Measurements from ENCODE around the gene RBM23. TPM values are rescaled to one million over a fixed set of nuclear protein-coding genes. Genes with fewer than 3 reads are reported as not detected.
A peak's percentile ranks its signal among the peaks of the same experiment; 100 is the strongest.
"Not testable (repeated sequence)": the region's sequence is repeated elsewhere in the genome, so short reads cannot be mapped to it uniquely, and the experiment has no call there.

Gene RBM23
- total RNA-seq, 2 experiments from 2014 or later, result 87.9 to 111 TPM

DNA sequence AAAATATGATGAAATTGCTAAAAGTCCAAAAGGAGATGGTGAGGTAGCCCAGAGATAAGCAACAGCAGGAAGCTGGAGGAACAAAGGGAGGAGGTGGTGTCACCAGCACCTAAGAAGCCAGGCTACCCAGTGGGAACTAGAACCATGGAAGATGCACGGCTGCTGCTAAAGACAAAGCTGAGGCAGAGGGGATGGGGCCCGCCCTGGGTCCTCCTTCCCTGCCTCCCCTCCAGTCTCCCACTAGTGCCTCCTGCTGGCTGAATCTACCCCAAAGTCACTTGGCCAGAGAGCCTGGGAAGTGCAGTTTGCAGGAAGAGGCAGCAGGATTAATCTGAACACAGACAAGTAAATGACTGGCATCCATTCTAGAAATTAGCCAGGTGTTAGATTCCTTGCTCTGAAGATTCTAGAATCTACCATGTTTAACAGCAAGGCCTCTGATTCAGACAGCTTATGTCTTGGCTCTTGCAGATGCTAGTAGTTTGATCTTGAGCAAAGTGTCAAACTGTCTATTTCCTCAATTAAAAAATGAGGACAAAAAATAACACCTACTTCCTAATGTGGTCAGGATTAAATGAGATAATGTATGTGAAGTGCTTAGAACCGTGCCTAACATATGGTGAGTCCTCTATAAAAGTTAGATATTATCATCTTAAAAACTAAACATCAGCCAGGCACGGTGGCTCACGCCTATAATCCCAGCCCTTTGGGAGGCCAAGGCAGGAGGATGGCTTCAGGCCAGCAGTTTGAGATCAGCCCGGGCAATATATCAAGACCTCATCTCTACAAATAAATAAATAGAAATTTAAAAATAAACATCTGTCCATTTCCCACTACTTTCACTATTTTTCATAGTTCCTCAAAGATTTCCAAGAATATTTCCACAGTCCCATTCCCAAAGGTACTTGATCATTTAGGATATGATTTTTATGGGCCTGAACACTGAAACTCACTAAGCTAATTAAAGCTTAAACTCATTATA is 53.2 kb downstream of the RBM23 start:
- ATAC-seq (ENCODE audit: poor library complexity), result no peak
- ChIA-PET CTCF (interaction anchor here (0.6 to 1.5 kb wide), 4 partner anchors 35 to 121 kb away, joined by 3 read pairs; no protein-coding TSS in a partner anchor), POLR2A (interaction anchor here (0.6 kb wide), 1 partner anchor 293 kb away, joined by 4 read pairs; no protein-coding TSS in a partner anchor)
- Mint-ChIP-seq H3K9me3 (no peaks in the 10 kb centered on the region), H3K4me3 (no peak overlapping the region), H3K27me3 (no peaks in the 10 kb centered on the region), H3K4me1 (ENCODE audit: low read depth) (peaks cover 22% of the 10 kb centered on the region), H3K36me3 (ENCODE audit: low read depth) (no peaks in the 10 kb centered on the region), H3K27ac (peak overlapping the region; percentile 70)
- Histone ChIP-seq H3K9me3 (ENCODE audit: control insufficient read depth in 1 of 2, insufficient read depth in 1 of 2, low read length in 2 of 2) (no peaks in the 10 kb centered on the region), H3K27me3 (ENCODE audit: control insufficient read depth in 1 of 2, insufficient read depth in 2 of 2, low read length in 2 of 2) (no peaks in the 10 kb centered on the region), H3K36me3 (ENCODE audit: insufficient read depth, low read length) (no peaks in the 10 kb centered on the region), H3K4me3 (ENCODE audit: low read length) (no peak overlapping the region), H3K4me1 (ENCODE audit: insufficient read depth, low read length) (peaks cover 32% of the 10 kb centered on the region), H3K27ac (ENCODE audit: low read depth in 1 of 2, low read length in 2 of 2) (no peak overlapping the region)
- intact Hi-C loops (cut with DNase I, micrococcal nuclease), result no loop called here
- TF ChIP-seq CTCF (IDR thresholded peaks at IDR 0.05), result no peak
- peak in 1 of 14 experiments; percentile 27 for DNase-seq

DNA sequence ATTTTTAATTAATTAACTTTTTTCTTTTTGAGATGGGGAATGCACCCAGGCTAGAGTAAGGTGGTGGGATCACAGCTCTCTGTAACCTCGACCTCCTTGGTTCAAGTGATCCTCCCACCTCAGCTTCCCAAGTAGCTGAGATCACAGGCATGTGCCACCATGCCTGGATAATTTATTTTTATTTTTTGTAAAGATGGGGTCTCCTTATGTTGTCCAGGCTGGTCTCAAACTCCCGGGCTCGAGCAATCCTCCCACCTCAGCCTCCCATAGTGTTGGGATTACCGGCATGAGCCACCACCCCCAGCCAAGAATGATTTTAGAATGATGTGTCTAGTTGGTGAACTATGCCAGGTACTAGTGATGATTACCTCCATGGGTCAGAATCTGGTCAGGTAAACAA is 54.0 kb downstream of the RBM23 start:
- Mint-ChIP-seq H3K4me1 (ENCODE audit: low read depth) (peaks cover 15% of the 10 kb centered on the region), H3K9me3 (no peaks in the 10 kb centered on the region), H3K4me3 (no peak overlapping the region), H3K27ac (no peak overlapping the region), H3K36me3 (ENCODE audit: low read depth) (no peaks in the 10 kb centered on the region), H3K27me3 (no peaks in the 10 kb centered on the region)
- DNase-seq, result no peak
- Histone ChIP-seq H3K27me3 (ENCODE audit: control insufficient read depth in 1 of 2, insufficient read depth in 2 of 2, low read length in 2 of 2) (no peaks in the 10 kb centered on the region), H3K4me3 (ENCODE audit: low read length) (no peak overlapping the region), H3K36me3 (ENCODE audit: insufficient read depth, low read length) (no peaks in the 10 kb centered on the region), H3K27ac (ENCODE audit: low read depth in 1 of 2, low read length in 2 of 2) (no peak overlapping the region), H3K4me1 (ENCODE audit: insufficient read depth, low read length) (peaks cover 26% of the 10 kb centered on the region), H3K9me3 (ENCODE audit: control insufficient read depth in 1 of 2, insufficient read depth in 1 of 2, low read length in 2 of 2) (no peaks in the 10 kb centered on the region)
- intact Hi-C loops (cut with DNase I, micrococcal nuclease), result no loop called here
- ChIA-PET CTCF (interaction anchor here (0.6 to 0.7 kb wide), 2 partner anchors 42 to 62 kb away, joined by 3 read pairs; no protein-coding TSS in a partner anchor), POLR2A (no interaction called here)
- no peak for TF ChIP-seq CTCF (IDR thresholded peaks at IDR 0.05)
- ATAC-seq (ENCODE audit: poor library complexity), result no peak

- H3K4me1 Mint-ChIP-seq (ENCODE audit: low read depth), result peaks cover 27% of the 10 kb centered on the region
- Histone ChIP-seq H3K9me3 (ENCODE audit: control insufficient read depth in 1 of 2, insufficient read depth in 1 of 2, low read length in 2 of 2) (no peaks in the 10 kb centered on the region), H3K27me3 (ENCODE audit: control insufficient read depth in 1 of 2, insufficient read depth in 2 of 2, low read length in 2 of 2) (no peaks in the 10 kb centered on the region), H3K27ac (ENCODE audit: low read depth in 1 of 2, low read length in 2 of 2) (no peak overlapping the region), H3K4me1 (ENCODE audit: insufficient read depth, low read length) (peaks cover 26% of the 10 kb centered on the region), H3K36me3 (ENCODE audit: insufficient read depth, low read length) (no peaks in the 10 kb centered on the region), H3K4me3 (ENCODE audit: low read length) (no peak overlapping the region)
- intact Hi-C loops (cut with DNase I, micrococcal nuclease), result no loop called here
- H3K36me3 Mint-ChIP-seq (ENCODE audit: low read depth), result no peaks in the 10 kb centered on the region
- H3K27ac Mint-ChIP-seq, result no peak overlapping the region
- H3K9me3 Mint-ChIP-seq, result no peaks in the 10 kb centered on the region
- no peak for TF ChIP-seq CTCF (IDR thresholded peaks at IDR 0.05)
- ATAC-seq (ENCODE audit: poor library complexity), result no peak
- DNase-seq, result no peak
- no peaks in the 10 kb centered on the region for H3K27me3 Mint-ChIP-seq
- no peak overlapping the region for H3K4me3 Mint-ChIP-seq
- ChIA-PET POLR2A (interaction anchor here (1.2 to 1.9 kb wide), 4 partner anchors 10 to 272 kb away, joined by 3 to 8 read pairs (median 4); partner anchors contain the start of genes DAD1 and LRP10), CTCF (interaction anchor here (2.7 kb wide), 1 partner anchor 8 kb away, joined by 11 read pairs; no protein-coding TSS in a partner anchor)
Measured at GRCh38 chr14:22861651-22862050, 57.3 kb downstream of the RBM23 start.

- H3K27me3 Mint-ChIP-seq; H3K27me3 ChIP-seq (ENCODE audit: control insufficient read depth in 1 of 2, insufficient read depth in 2 of 2, low read length in 2 of 2); H3K9me3 Mint-ChIP-seq; H3K4me3 Mint-ChIP-seq; H3K4me3 ChIP-seq (ENCODE audit: low read length); H3K36me3 Mint-ChIP-seq (ENCODE audit: low read depth); H3K27ac Mint-ChIP-seq; H3K36me3 ChIP-seq (ENCODE audit: insufficient read depth, low read length); H3K9me3 ChIP-seq (ENCODE audit: control insufficient read depth in 1 of 2, insufficient read depth in 1 of 2, low read length in 2 of 2); ATAC-seq (ENCODE audit: poor library complexity); DNase-seq; intact Hi-C loops (cut with DNase I, micrococcal nuclease); H3K27ac ChIP-seq (ENCODE audit: low read depth in 1 of 2, low read length in 2 of 2): not testable (repeated sequence)
- POLR2A ChIA-PET, result interaction anchor here (0.6 to 2.7 kb wide), 2 partner anchors 10 to 318 kb away, joined by 3 to 11 read pairs; no protein-coding TSS in a partner anchor
- CTCF ChIA-PET, result interaction anchor here (0.7 to 1.9 kb wide), 3 partner anchors 290 to 1335 kb away, joined by 3 to 5 read pairs (median 3); partner anchors contain the start of gene TM9SF1
- peaks cover 29% of the 10 kb centered on the region for H3K4me1 Mint-ChIP-seq (ENCODE audit: low read depth)
- peaks cover 22% of the 10 kb centered on the region for H3K4me1 ChIP-seq (ENCODE audit: insufficient read depth, low read length)
Measured at GRCh38 chr14:22860377-22860776, 58.6 kb downstream of the RBM23 start.
